CD14-positive monocyte (primary cell): ENCODE results near the gene TRIM7. TPM values are rescaled to one million over a fixed set of nuclear protein-coding genes. Genes with fewer than 3 reads are reported as not detected.

ENCODE experiments used
- DNase-seq, 3 donors: peaks; one replicate each; pipeline ENCODE4 v3.0.0-alpha.2; 2011 to 2022
- H2AFZ ChIP-seq: 2 replicates; pipeline ENCODE4 v1.6.0; 2012; ENCODE audit warnings: mild to moderate bottlenecking, low read depth, low read length, inconsistent platforms; ENCODE audit not compliant: insufficient read depth, poor library complexity, severe bottlenecking
- H3K27ac ChIP-seq, 2 donors: 1 replicate in 1 of 2; 2 replicates in 1 of 2; pipeline ENCODE4 v1.5.1; 2012 to 2013; ENCODE audit warnings: low read length in 2 of 2, control low read depth in 1 of 2, inconsistent platforms in 1 of 2, low read depth in 1 of 2, mild to moderate bottlenecking in 1 of 2
- H3K27me3 ChIP-seq, 2 donors: one replicate each; pipeline versions ENCODE4 v1.6.0 to v1.6.1; 2011 to 2013; ENCODE audit warnings: low read length in 2 of 2; ENCODE audit not compliant: control insufficient read depth in 2 of 2, insufficient read depth in 2 of 2
- H3K36me3 ChIP-seq, 2 donors: replicated peaks in 1 of 2; 1 replicate in 1 of 2; 2 replicates in 1 of 2; pipeline versions ENCODE4 v1.5.1 to v1.6.1; 2012 to 2013; ENCODE audit warnings: low read length in 2 of 2, control low read depth in 1 of 2, inconsistent platforms in 1 of 2, mild to moderate bottlenecking in 1 of 2; ENCODE audit not compliant: insufficient read depth in 2 of 2, control insufficient read depth in 1 of 2
- H3K4me1 ChIP-seq, 2 donors: 1 replicate in 1 of 2; 2 replicates in 1 of 2; pipeline versions ENCODE4 v1.5.1 to v1.6.1; 2012 to 2013; ENCODE audit warnings: low read length in 2 of 2, control low read depth in 1 of 2, inconsistent platforms in 1 of 2, mild to moderate bottlenecking in 1 of 2, moderate library complexity in 1 of 2; ENCODE audit not compliant: insufficient read depth in 2 of 2, control insufficient read depth in 1 of 2
- H3K4me2 ChIP-seq: replicated peaks from 2 replicates; pipeline ENCODE3; 2012; ENCODE audit warnings: low read length, moderate library complexity, mild to moderate bottlenecking; ENCODE audit not compliant: poor library complexity, severe bottlenecking; ENCODE audit errors: extremely low read depth
- H3K4me3 ChIP-seq, 3 experiments: fragments of 200-600 bp in 1 of 3; sonication (generic) in 1 of 3; replicated peaks in 1 of 3; 1 replicate in 2 of 3; 2 replicates in 1 of 3; pipeline ENCODE4 v1.5.1; 2011 to 2013; ENCODE audit warnings: low read length in 3 of 3, mild to moderate bottlenecking in 3 of 3, control low read depth in 2 of 3, low read depth in 2 of 3, inconsistent platforms in 1 of 3, moderate library complexity in 1 of 3
- H3K79me2 ChIP-seq: 2 replicates; pipeline ENCODE4 v1.6.0; 2012; ENCODE audit warnings: mild to moderate bottlenecking, control low read depth, inconsistent platforms, low read length, moderate library complexity; ENCODE audit not compliant: insufficient read depth
- H3K9ac ChIP-seq: 2 replicates; pipeline ENCODE4 v1.6.0; 2017; ENCODE audit warnings: low read length, mild to moderate bottlenecking; ENCODE audit not compliant: insufficient read depth, poor library complexity, severe bottlenecking
- H3K9me3 ChIP-seq, 2 donors: replicated peaks in 1 of 2; 1 replicate in 1 of 2; 2 replicates in 1 of 2; pipeline versions ENCODE4 v1.5.1 to v1.6.1; 2012 to 2013; ENCODE audit warnings: low read length in 2 of 2, control low read depth in 1 of 2; ENCODE audit not compliant: control insufficient read depth in 1 of 2, insufficient read depth in 1 of 2
- H4K20me1 ChIP-seq: 2 replicates; pipeline ENCODE4 v1.6.0; 2012; ENCODE audit warnings: mild to moderate bottlenecking, low read length, control low read depth, moderate library complexity; ENCODE audit not compliant: insufficient read depth
- H3K27ac Mint-ChIP-seq, 7 donors: one replicate each; pipeline ENCODE4 v1.8.0; 2020; ENCODE audit warnings: mild to moderate bottlenecking in 7 of 7, mixed read lengths in 7 of 7, moderate library complexity in 6 of 7, inconsistent platforms in 2 of 7
- H3K27me3 Mint-ChIP-seq, 3 donors: one replicate each; pipeline ENCODE4 v1.8.0; 2021 to 2022; ENCODE audit warnings: low read depth in 3 of 3, mild to moderate bottlenecking in 3 of 3, mixed read lengths in 3 of 3, moderate library complexity in 3 of 3, inconsistent platforms in 1 of 3
- H3K36me3 Mint-ChIP-seq, 2 donors: one replicate each; pipeline ENCODE4 v1.8.0; 2020; ENCODE audit warnings: mixed read lengths in 2 of 2, inconsistent platforms in 1 of 2, mild to moderate bottlenecking in 1 of 2
- H3K4me1 Mint-ChIP-seq: one replicate; pipeline ENCODE4 v1.8.0; 2020; ENCODE audit warnings: mild to moderate bottlenecking, mixed read lengths
- H3K4me3 Mint-ChIP-seq, 2 donors: one replicate each; pipeline ENCODE4 v1.8.0; 2020; ENCODE audit warnings: mild to moderate bottlenecking in 2 of 2, mixed read lengths in 2 of 2, moderate library complexity in 1 of 2
- H3K9me3 Mint-ChIP-seq, 7 donors: one replicate each; pipeline ENCODE4 v1.8.0; 2020 to 2022; ENCODE audit warnings: mixed read lengths in 7 of 7, mild to moderate bottlenecking in 6 of 7, moderate library complexity in 6 of 7, inconsistent platforms in 2 of 7
- CTCF ChIP-seq: fragments of 200-600 bp; IDR thresholded peaks from one replicate; pipeline ENCODE4 v1.8.0; 2022; ENCODE audit warnings: antibody characterized with exemption, mild to moderate bottlenecking
- WGBS: methylation state at CpG from one replicate; pipeline ENCODE4 v1.1.5; 2013; ENCODE audit warnings: missing lambda C conversion rate; ENCODE audit not compliant: insufficient coverage; 5-methylcytosine and 5-hydroxymethylcytosine counted together
- intact Hi-C, 2 donors: fragments of 100-400 bp; cut with micrococcal nuclease; formaldehyde crosslinking; loops; one replicate each; pipeline versions ENCODE4 v1.15.0 to v1.15.1; 2023
- polyA plus RNA-seq, 3 donors: library from polyadenylated mRNA; depleted of rRNA in 1 of 3; unstranded in 2 of 3; stranded (reverse) in 1 of 3; fragments of 300-500 nt in 2 of 3; fragments of >200 nt in 1 of 3; fragmentation: Illumina TruSeq in 2 of 3; gene quantifications; 1 replicate in 2 of 3; 2 replicates in 1 of 3; pipeline ENCODE4 v1.2.3, GENCODE V29; 2012 to 2021

TRIM7 gene
- polyA plus RNA-seq, 3 donors: 9.5 to 12.8 (median 10.3) TPM

GRCh38 chr5:181231432-181231831 lies 26.4 kb upstream of the TRIM7 start:
- Histone ChIP-seq H3K36me3 (peaks cover 35 to 80% of the 10 kb centered on the region in 2 donors), H3K9ac (no peak overlapping the region), H3K9me3 (no peaks in the 10 kb centered on the region), H3K4me3 (no peak overlapping the region), H3K27me3 (no peaks in the 10 kb centered on the region), H3K27ac (peak overlapping the region in 1 of 2 donors; percentile 14), H3K4me2 (no peak overlapping the region), H4K20me1 (peaks cover 26% of the 10 kb centered on the region), H3K79me2 (peaks cover 12% of the 10 kb centered on the region), H2AFZ (no peak overlapping the region), H3K4me1 (no peaks in the 10 kb centered on the region)
- Mint-ChIP-seq H3K4me3 (no peak overlapping the region), H3K36me3 (peaks cover 57 to 88% of the 10 kb centered on the region in 2 donors), H3K9me3 (no peaks in the 10 kb centered on the region), H3K4me1 (peaks cover 5% of the 10 kb centered on the region), H3K27ac (peak overlapping the region in 1 of 7 donors; percentile 73), H3K27me3 (no peaks in the 10 kb centered on the region)
- 95% methylated on average over 4 of the region's 7 CpGs for WGBS
- intact Hi-C loops: no loop called here
- DNase-seq: no peak
- TF ChIP-seq CTCF: no peak

GRCh38 chr5:181230551-181230950 lies 25.6 kb upstream of the TRIM7 start:
- no peaks in the 10 kb centered on the region for H3K27me3 Mint-ChIP-seq
- no peak for DNase-seq
- 83% methylated on average over 3 of the region's 6 CpGs for WGBS
- Histone ChIP-seq H2AFZ (no peak overlapping the region), H3K27me3 (no peaks in the 10 kb centered on the region), H4K20me1 (peaks cover 17% of the 10 kb centered on the region), H3K9me3 (no peaks in the 10 kb centered on the region), H3K36me3 (peaks cover 26 to 72% of the 10 kb centered on the region in 2 donors), H3K9ac (no peak overlapping the region), H3K79me2 (peaks cover 21% of the 10 kb centered on the region), H3K4me2 (no peak overlapping the region), H3K27ac (no peak overlapping the region), H3K4me3 (no peak overlapping the region), H3K4me1 (peaks cover 0 to 3% of the 10 kb centered on the region in 2 donors)
- H3K27ac Mint-ChIP-seq: no peak overlapping the region
- intact Hi-C loops: no loop called here
- peaks cover 48 to 79% of the 10 kb centered on the region in 2 donors for H3K36me3 Mint-ChIP-seq
- peaks cover 8% of the 10 kb centered on the region for H3K4me1 Mint-ChIP-seq
- TF ChIP-seq CTCF: no peak
- H3K9me3 Mint-ChIP-seq: no peaks in the 10 kb centered on the region
- H3K4me3 Mint-ChIP-seq: no peak overlapping the region
